Measurements from ENCODE around the gene F10. TPM values are rescaled to one million over a fixed set of nuclear protein-coding genes. Genes with fewer than 3 reads are reported as not detected.

The F10 gene
- total RNA-seq (not detected), total RNA-seq (0 to 0.08 (median 0) reads per million in 29 experiments)
- not detected for total RNA-seq (2013)

DNA sequence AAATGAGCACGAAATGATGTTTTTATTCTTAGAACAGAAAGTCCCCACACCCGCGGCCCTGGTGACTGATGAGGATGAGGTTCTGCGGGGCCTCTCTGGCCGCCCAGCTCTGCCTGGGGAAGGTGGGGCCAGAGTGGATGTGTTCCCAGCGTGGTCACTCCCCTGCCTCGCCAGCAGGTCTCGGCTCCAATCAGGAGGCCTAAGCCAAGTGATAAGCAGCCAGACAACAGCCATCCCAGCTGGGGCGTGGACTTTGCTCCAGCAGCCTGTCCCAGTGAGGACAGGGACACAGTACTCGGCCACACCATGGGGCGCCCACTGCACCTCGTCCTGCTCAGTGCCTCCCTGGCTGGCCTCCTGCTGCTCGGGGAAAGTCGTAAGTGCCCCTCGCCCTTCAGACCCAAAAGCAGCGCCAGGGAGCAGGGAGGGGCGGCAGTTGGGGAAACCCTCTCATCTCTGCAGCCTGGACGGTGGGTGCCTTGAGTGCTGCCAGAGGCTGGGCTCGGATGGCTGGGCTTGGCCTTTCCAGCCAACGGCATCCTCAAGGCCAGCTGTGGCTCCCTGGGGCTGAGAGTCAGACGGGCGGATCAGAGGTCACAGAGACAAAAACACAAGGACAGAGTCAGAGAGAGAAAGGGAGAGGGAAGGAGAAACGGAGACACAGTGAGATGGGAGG, at the start of gene F10:
Gene F10, plus strand, starts transcription at position 250 of the 676 bp plus-strand sequence. Its CDS starts 57 bp downstream, at position 307.
- Histone ChIP-seq H3K36me3 (ENCODE audit: control insufficient read depth in 2 of 2, extremely low read depth in 1 of 2, insufficient read depth in 1 of 2, low read length in 1 of 2) (no peaks in the 10 kb centered on the region), H3K9me3 (no peaks in the 10 kb centered on the region), H3K27ac (ENCODE audit: low read length) (no peak within 1 kb of the TSS), H3K4me3 (ENCODE audit: control insufficient read depth in 1 of 2, extremely low read depth in 1 of 2, low read length in 1 of 2) (no peak within 1 kb of the TSS), H3K27me3 (replicated peaks in 1 of 2; ENCODE audit: control insufficient read depth in 2 of 2, extremely low read depth in 1 of 2, insufficient read depth in 2 of 2, low read length in 1 of 2) (peaks cover 0 to 46% of the 10 kb centered on the region in 2 experiments), H3K4me1 (ENCODE audit: control insufficient read depth in 1 of 2, extremely low read depth in 1 of 2, insufficient read depth in 2 of 2, low read length in 2 of 2) (no peaks in the 10 kb centered on the region)
- POLR2A ChIA-PET = no interaction called here
- ATAC-seq (replicated peaks in 1 of 4) (no peak), DNase-seq (no peak)
- Mint-ChIP-seq H3K27me3 (peaks cover 16 to 26% of the 10 kb centered on the region in 2 donors), H3K4me3 (no peak within 1 kb of the TSS), H3K9me3 (no peaks in the 10 kb centered on the region), H3K27ac (no peak within 1 kb of the TSS), H3K36me3 (no peaks in the 10 kb centered on the region), H3K4me1 (no peaks in the 10 kb centered on the region)
- 77% methylated on average over 19 of the region's 23 CpGs for WGBS (ENCODE audit: insufficient coverage)
- CTCF ChIA-PET = no interaction called here

DNA sequence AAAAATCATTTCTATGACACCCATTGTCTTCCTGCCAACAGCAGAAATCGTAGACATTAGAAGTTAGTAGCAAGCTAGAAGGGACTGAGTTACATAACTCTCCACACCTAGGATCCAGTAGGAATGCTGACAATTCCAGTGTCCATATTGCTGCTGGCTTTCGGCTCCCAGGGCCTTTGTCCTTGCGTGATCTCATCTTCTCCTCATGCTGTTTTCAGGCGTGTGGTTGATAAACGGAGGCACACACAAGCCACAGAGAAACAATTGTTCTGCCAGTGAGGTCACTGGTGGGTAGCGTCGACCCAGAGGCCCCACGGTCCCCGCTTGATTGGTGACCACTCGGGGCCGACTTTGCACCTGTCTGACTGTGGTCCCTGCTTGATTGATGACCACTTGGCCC, 48.7 kb upstream of the F10 start:
- DNase-seq = no peak
- Histone ChIP-seq H3K9me3 (peaks cover 3% of the 10 kb centered on the region), H3K4me3 (ENCODE audit: control insufficient read depth in 1 of 2, extremely low read depth in 1 of 2, low read length in 1 of 2) (no peak overlapping the region), H3K4me1 (ENCODE audit: control insufficient read depth in 1 of 2, extremely low read depth in 1 of 2, insufficient read depth in 2 of 2, low read length in 2 of 2) (no peaks in the 10 kb centered on the region), H3K27ac (ENCODE audit: low read length) (no peak overlapping the region), H3K36me3 (ENCODE audit: control insufficient read depth in 2 of 2, extremely low read depth in 1 of 2, insufficient read depth in 1 of 2, low read length in 1 of 2) (peaks cover 3 to 10% of the 10 kb centered on the region in 2 donors), H3K27me3 (replicated peaks in 1 of 2; ENCODE audit: control insufficient read depth in 2 of 2, extremely low read depth in 1 of 2, insufficient read depth in 2 of 2, low read length in 1 of 2) (no peaks in the 10 kb centered on the region)
- no peaks in the 10 kb centered on the region for H3K27me3 Mint-ChIP-seq
- H3K27ac Mint-ChIP-seq = no peak overlapping the region
- POLR2A ChIA-PET = no interaction called here
- CTCF ChIA-PET = no interaction called here
- H3K9me3 Mint-ChIP-seq = peaks cover 0 to 10% (median 8%) of the 10 kb centered on the region in 3 donors
- no peaks in the 10 kb centered on the region for H3K4me1 Mint-ChIP-seq
- 97% methylated on average over 10 of the region's 11 CpGs for WGBS (ENCODE audit: insufficient coverage)
- H3K36me3 Mint-ChIP-seq = peaks cover 43% of the 10 kb centered on the region
- no peak overlapping the region for H3K4me3 Mint-ChIP-seq
- no peak for ATAC-seq (replicated peaks in 1 of 4)

DNA sequence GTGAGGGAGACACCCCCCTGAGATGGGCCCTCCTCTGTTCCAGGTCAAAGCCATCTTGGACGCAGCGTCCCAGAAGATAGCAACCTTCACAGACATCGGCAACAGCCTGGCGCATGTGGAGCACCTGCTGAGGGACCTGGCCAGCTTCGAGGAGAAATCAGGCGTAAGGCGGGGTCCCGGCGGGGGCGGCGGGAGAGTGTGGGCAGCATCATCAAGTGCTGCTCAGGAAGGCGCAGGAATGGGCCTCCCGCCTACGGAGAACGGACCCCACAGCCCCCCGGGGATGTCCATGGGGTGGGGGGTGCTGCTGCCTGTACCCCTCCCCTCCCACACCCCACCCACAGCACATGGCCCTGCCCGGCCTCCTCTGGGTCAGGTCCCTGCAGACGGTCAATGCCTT, 48.2 kb upstream of the F10 start:
- Mint-ChIP-seq H3K27me3 (no peaks in the 10 kb centered on the region), H3K36me3 (peaks cover 43% of the 10 kb centered on the region), H3K27ac (no peak overlapping the region), H3K9me3 (peaks cover 0 to 10% (median 8%) of the 10 kb centered on the region in 3 donors), H3K4me3 (no peak overlapping the region), H3K4me1 (no peaks in the 10 kb centered on the region)
- Histone ChIP-seq H3K4me1 (ENCODE audit: control insufficient read depth in 1 of 2, extremely low read depth in 1 of 2, insufficient read depth in 2 of 2, low read length in 2 of 2) (no peaks in the 10 kb centered on the region), H3K36me3 (ENCODE audit: control insufficient read depth in 2 of 2, extremely low read depth in 1 of 2, insufficient read depth in 1 of 2, low read length in 1 of 2) (peaks cover 3 to 10% of the 10 kb centered on the region in 2 donors), H3K4me3 (ENCODE audit: control insufficient read depth in 1 of 2, extremely low read depth in 1 of 2, low read length in 1 of 2) (no peak overlapping the region), H3K9me3 (peaks cover 3% of the 10 kb centered on the region), H3K27ac (ENCODE audit: low read length) (no peak overlapping the region), H3K27me3 (replicated peaks in 1 of 2; ENCODE audit: control insufficient read depth in 2 of 2, extremely low read depth in 1 of 2, insufficient read depth in 2 of 2, low read length in 1 of 2) (no peaks in the 10 kb centered on the region)
- ChIA-PET POLR2A (no interaction called here), CTCF (no interaction called here)
- WGBS (ENCODE audit: insufficient coverage) = 96% methylated on average over 13 of the region's 18 CpGs
- ATAC-seq (replicated peaks in 1 of 4) (no peak), DNase-seq (no peak)

DNA sequence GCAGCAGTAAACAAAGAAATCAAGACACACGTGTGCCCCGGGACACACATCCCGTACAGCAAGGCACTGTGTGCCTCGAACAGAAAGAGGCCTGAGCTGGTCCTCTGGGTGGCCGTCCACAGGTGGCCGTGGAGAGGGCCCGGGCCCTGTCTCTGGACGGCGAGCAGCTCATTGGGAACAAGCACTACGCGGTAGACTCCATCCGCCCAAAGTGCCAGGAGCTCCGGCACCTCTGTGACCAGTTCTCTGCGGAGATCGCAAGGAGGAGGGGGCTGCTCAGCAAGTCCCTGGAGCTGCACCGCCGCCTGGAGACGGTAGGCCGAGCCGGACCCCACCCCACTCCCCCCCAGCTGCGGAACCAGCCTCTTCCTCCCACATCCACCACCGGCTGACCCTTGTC, 47.7 kb upstream of the F10 start:
- 89% methylated on average over 15 of the region's 22 CpGs for WGBS (ENCODE audit: insufficient coverage)
- Mint-ChIP-seq H3K9me3 (peaks cover 0 to 10% (median 8%) of the 10 kb centered on the region in 3 donors), H3K4me1 (no peaks in the 10 kb centered on the region), H3K27me3 (no peaks in the 10 kb centered on the region), H3K27ac (no peak overlapping the region), H3K4me3 (no peak overlapping the region), H3K36me3 (peaks cover 43% of the 10 kb centered on the region)
- no peak for DNase-seq
- H3K4me3 ChIP-seq (ENCODE audit: control insufficient read depth in 1 of 2, extremely low read depth in 1 of 2, low read length in 1 of 2) = no peak overlapping the region
- peaks cover 3% of the 10 kb centered on the region for H3K9me3 ChIP-seq
- no peak overlapping the region for H3K27ac ChIP-seq (ENCODE audit: low read length)
- H3K4me1 ChIP-seq (ENCODE audit: control insufficient read depth in 1 of 2, extremely low read depth in 1 of 2, insufficient read depth in 2 of 2, low read length in 2 of 2) = no peaks in the 10 kb centered on the region
- ATAC-seq (replicated peaks in 1 of 4) = no peak
- no peaks in the 10 kb centered on the region for H3K27me3 ChIP-seq (replicated peaks in 1 of 2; ENCODE audit: control insufficient read depth in 2 of 2, extremely low read depth in 1 of 2, insufficient read depth in 2 of 2, low read length in 1 of 2)
- POLR2A ChIA-PET = no interaction called here
- CTCF ChIA-PET = no interaction called here
- H3K36me3 ChIP-seq (ENCODE audit: control insufficient read depth in 2 of 2, extremely low read depth in 1 of 2, insufficient read depth in 1 of 2, low read length in 1 of 2) = peaks cover 3 to 10% of the 10 kb centered on the region in 2 donors

DNA sequence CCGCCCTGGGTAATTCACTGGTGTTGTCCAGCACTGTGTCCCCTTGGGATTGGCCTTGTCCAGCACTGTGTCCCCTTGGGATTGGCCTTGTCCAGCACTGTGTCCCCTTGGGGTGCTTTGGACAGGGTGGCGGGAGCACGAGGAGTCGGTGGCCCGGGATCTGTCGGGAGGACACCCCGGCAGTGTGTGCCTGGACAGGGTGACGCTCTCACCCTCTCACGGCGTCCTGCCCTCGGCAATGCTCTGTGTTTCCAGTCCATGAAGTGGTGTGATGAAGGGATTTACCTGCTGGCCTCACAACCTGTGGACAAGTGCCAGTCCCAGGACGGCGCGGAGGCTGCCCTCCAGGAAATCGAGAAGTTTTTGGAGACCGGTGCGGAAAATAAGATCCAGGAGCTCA, 46.9 kb upstream of the F10 start:
- H3K27ac Mint-ChIP-seq = no peak overlapping the region
- peaks cover 3% of the 10 kb centered on the region for H3K9me3 ChIP-seq
- H3K4me3 ChIP-seq (ENCODE audit: control insufficient read depth in 1 of 2, extremely low read depth in 1 of 2, low read length in 1 of 2) = no peak overlapping the region
- CTCF ChIA-PET = no interaction called here
- H3K27me3 Mint-ChIP-seq = no peaks in the 10 kb centered on the region
- 100% methylated on average over 17 of the region's 17 CpGs for WGBS (ENCODE audit: insufficient coverage)
- ATAC-seq (replicated peaks in 1 of 4) (no peak), DNase-seq (no peak)
- POLR2A ChIA-PET = no interaction called here
- no peaks in the 10 kb centered on the region for H3K4me1 ChIP-seq (ENCODE audit: control insufficient read depth in 1 of 2, extremely low read depth in 1 of 2, insufficient read depth in 2 of 2, low read length in 2 of 2)
- no peaks in the 10 kb centered on the region for H3K27me3 ChIP-seq (replicated peaks in 1 of 2; ENCODE audit: control insufficient read depth in 2 of 2, extremely low read depth in 1 of 2, insufficient read depth in 2 of 2, low read length in 1 of 2)
- no peak overlapping the region for H3K27ac ChIP-seq (ENCODE audit: low read length)
- no peaks in the 10 kb centered on the region for H3K4me1 Mint-ChIP-seq
- peaks cover 3 to 10% of the 10 kb centered on the region in 2 donors for H3K36me3 ChIP-seq (ENCODE audit: control insufficient read depth in 2 of 2, extremely low read depth in 1 of 2, insufficient read depth in 1 of 2, low read length in 1 of 2)
- peaks cover 37% of the 10 kb centered on the region for H3K36me3 Mint-ChIP-seq
- H3K4me3 Mint-ChIP-seq = no peak overlapping the region
- H3K9me3 Mint-ChIP-seq = peaks cover 0 to 10% (median 8%) of the 10 kb centered on the region in 3 donors

DNA sequence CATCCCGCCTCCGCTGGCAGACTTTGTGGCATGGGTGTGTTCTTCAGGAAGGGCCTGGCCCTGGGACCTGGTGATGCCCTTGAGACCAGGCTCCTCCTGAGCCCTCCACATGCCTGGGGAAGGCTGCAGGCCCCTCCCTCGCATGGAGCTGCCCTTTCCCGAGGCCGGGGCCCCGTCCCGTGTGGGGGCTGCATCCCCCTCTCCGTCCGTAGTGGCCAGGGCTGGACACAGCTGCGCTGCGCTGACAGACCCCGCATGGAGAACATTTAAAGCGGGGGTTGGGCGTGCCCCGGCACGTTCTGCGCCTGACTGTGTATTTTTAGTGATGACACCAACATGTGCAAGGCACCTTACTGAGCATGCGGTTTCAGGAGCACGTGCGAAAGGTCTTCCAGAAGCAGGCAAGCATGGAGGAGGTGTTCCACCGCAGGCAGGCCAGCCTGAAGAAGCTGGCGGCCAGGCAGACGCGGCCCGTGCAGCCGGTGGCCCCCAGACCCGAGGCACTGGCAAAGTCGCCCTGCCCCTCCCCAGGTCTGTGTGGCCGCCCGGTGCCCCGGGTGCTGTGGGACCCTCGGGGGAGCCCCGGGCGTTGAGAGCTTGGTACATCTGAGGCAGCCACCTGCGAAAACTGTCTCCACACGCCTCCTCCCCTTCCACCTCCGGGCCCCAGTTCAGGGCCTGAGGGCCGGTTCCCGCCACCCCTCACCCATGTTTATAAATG, 45.8 kb upstream of the F10 start:
- Mint-ChIP-seq H3K4me3 (no peak overlapping the region), H3K36me3 (peaks cover 26% of the 10 kb centered on the region), H3K9me3 (peaks cover 0 to 6% (median 5%) of the 10 kb centered on the region in 3 donors), H3K27me3 (no peaks in the 10 kb centered on the region), H3K4me1 (no peaks in the 10 kb centered on the region), H3K27ac (no peak overlapping the region)
- Histone ChIP-seq H3K9me3 (no peaks in the 10 kb centered on the region), H3K27ac (ENCODE audit: low read length) (no peak overlapping the region), H3K4me3 (ENCODE audit: control insufficient read depth in 1 of 2, extremely low read depth in 1 of 2, low read length in 1 of 2) (no peak overlapping the region), H3K36me3 (ENCODE audit: control insufficient read depth in 2 of 2, extremely low read depth in 1 of 2, insufficient read depth in 1 of 2, low read length in 1 of 2) (peaks cover 3 to 10% of the 10 kb centered on the region in 2 donors), H3K4me1 (ENCODE audit: control insufficient read depth in 1 of 2, extremely low read depth in 1 of 2, insufficient read depth in 2 of 2, low read length in 2 of 2) (no peaks in the 10 kb centered on the region), H3K27me3 (replicated peaks in 1 of 2; ENCODE audit: control insufficient read depth in 2 of 2, extremely low read depth in 1 of 2, insufficient read depth in 2 of 2, low read length in 1 of 2) (no peaks in the 10 kb centered on the region)
- ATAC-seq (replicated peaks in 1 of 4) (no peak), DNase-seq (no peak)
- CTCF ChIA-PET = interaction anchor here in 1 of 2 donors (0.6 kb wide), 1 partner anchor 22 kb away, joined by 3 read pairs; no protein-coding TSS in a partner anchor
- 94% methylated on average over 30 of the region's 39 CpGs for WGBS (ENCODE audit: insufficient coverage)
- POLR2A ChIA-PET = no interaction called here

Data from T-cell (primary cell).